ENCODE data around the gene NFX1. TPM values are rescaled to one million over a fixed set of nuclear protein-coding genes. Genes with fewer than 3 reads are reported as not detected.
"Not testable (repeated sequence)": the region's sequence is repeated elsewhere in the genome, so short reads cannot be mapped to it uniquely, and the experiment has no call there.

NFX1 gene
- total RNA-seq, 2 donors from 2014 or later, result 30.8 to 39.5 TPM

GRCh38 chr9:33309903-33310302 lies 19.6 kb downstream of the NFX1 start:
- no peak for DNase-seq (ENCODE audit: low spot score)
- peaks cover 12 to 14% of the 10 kb centered on the region in 2 donors for H3K36me3 ChIP-seq
- H3K4me1 ChIP-seq (replicated peaks), result no peaks in the 10 kb centered on the region
- no peaks in the 10 kb centered on the region for H3K27me3 ChIP-seq (replicated peaks; ENCODE audit: insufficient read depth)
- peak overlapping the region in 1 of 2 donors; percentile 26 for H3K27ac ChIP-seq
- intact Hi-C loops (cut with DNase I), result no loop called here
- H3K9me3 ChIP-seq, result no peaks in the 10 kb centered on the region
- 36% methylated on average over 1 of the region's 1 CpG for WGBS
- no peak overlapping the region for H3K4me3 ChIP-seq
- no peak for TF ChIP-seq CTCF (IDR thresholded peaks at IDR 0.05)
- no peak for TF ChIP-seq POLR2A (IDR thresholded peaks at IDR 0.05)
- TF ChIP-seq POLR2AphosphoS5 (IDR thresholded peaks at IDR 0.05), result no peak

DNA sequence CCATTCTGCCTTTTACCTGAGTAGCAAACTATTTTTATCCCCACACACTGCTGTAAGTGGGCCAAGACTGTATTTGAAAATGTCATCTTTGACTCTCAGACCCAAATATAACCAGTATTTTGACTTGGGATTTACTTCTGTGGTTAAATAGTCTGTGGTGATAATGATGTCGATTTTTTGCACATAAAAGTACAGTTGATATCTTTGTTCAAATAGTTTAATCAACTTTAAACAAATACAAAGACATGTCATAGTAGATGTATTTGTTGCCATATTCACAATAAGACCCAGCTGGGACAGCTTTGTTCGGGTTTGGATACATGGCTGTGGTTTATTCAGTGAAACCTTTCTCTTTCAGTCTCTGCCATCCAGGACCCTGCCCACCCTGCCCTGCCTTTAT lies 20.4 kb downstream of the NFX1 start:
- Histone ChIP-seq H3K27me3 (replicated peaks; ENCODE audit: insufficient read depth) (no peaks in the 10 kb centered on the region), H3K4me3 (no peak overlapping the region), H3K9me3 (no peaks in the 10 kb centered on the region), H3K36me3 (peaks cover 12 to 14% of the 10 kb centered on the region in 2 donors), H3K4me1 (replicated peaks) (no peaks in the 10 kb centered on the region), H3K27ac (no peak overlapping the region)
- no peak for TF ChIP-seq POLR2AphosphoS5 (IDR thresholded peaks at IDR 0.05)
- TF ChIP-seq POLR2A (IDR thresholded peaks at IDR 0.05), result no peak
- no peak for TF ChIP-seq CTCF (IDR thresholded peaks at IDR 0.05)
- intact Hi-C loops (cut with DNase I), result no loop called here
- DNase-seq (ENCODE audit: low spot score), result no peak
- WGBS, result 62% methylated on average over 2 of the region's 2 CpGs

DNA sequence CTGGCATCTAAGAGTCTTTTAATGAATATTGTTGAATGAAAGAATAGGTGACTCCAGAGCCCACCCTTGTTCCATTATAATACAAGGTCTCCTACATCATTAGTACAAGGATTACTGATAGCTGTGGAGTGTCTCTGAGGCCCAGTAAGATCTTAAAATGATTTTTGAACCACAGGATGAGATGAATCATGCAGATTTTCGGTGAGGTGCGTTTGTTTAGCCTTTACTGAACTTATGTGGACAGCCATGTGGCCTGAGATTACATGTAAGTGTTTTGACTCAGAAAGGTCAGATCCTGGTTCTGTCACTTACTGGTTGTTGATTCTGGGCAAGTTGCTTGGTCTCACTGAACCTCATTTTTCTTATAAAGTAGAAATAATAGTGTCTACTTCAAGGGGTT lies 21.6 kb downstream of the NFX1 start:
- Histone ChIP-seq H3K4me1 (replicated peaks) (no peaks in the 10 kb centered on the region), H3K36me3 (peaks cover 12 to 14% of the 10 kb centered on the region in 2 donors), H3K9me3 (no peaks in the 10 kb centered on the region), H3K4me3 (no peak overlapping the region), H3K27me3 (replicated peaks; ENCODE audit: insufficient read depth) (no peaks in the 10 kb centered on the region), H3K27ac (no peak overlapping the region)
- TF ChIP-seq CTCF (IDR thresholded peaks at IDR 0.05) (no peak), POLR2AphosphoS5 (IDR thresholded peaks at IDR 0.05) (no peak), POLR2A (IDR thresholded peaks at IDR 0.05) (no peak)
- intact Hi-C loops (cut with DNase I), result no loop called here
- WGBS, result 81% methylated on average over 2 of the region's 2 CpGs
- DNase-seq (ENCODE audit: low spot score), result no peak

DNA sequence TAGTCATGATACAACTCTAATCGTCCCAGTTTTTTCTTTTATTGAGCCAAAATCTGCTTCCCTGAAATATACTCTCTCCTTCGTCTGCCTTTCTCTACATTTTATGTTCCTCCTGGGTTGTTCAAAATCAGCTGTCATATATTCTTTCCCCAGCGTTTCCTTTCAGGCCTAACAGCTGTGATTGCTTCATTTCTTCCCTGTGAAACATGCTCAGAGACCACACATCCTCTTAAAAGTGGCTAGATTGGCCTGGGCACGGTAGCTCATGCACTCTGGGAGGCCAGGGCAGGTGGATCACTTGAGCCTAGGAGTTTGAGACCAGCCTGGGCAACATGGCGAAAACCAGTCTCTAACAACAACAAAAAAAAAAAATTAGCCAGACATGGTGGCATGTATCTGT lies 25.1 kb downstream of the NFX1 start:
- no peaks in the 10 kb centered on the region for H3K27me3 ChIP-seq (replicated peaks; ENCODE audit: insufficient read depth)
- intact Hi-C loops (cut with DNase I), result no loop called here
- no peak for DNase-seq (ENCODE audit: low spot score)
- no peak overlapping the region for H3K4me3 ChIP-seq
- H3K27ac ChIP-seq, result no peak overlapping the region
- WGBS, result 81% methylated on average over 5 of the region's 5 CpGs
- H3K36me3 ChIP-seq, result peaks cover 13 to 20% of the 10 kb centered on the region in 2 donors
- no peaks in the 10 kb centered on the region for H3K4me1 ChIP-seq (replicated peaks)
- TF ChIP-seq POLR2AphosphoS5 (IDR thresholded peaks at IDR 0.05) (no peak), POLR2A (IDR thresholded peaks at IDR 0.05) (no peak), CTCF (IDR thresholded peaks at IDR 0.05) (no peak)
- no peaks in the 10 kb centered on the region for H3K9me3 ChIP-seq

- intact Hi-C loops (cut with DNase I); DNase-seq (ENCODE audit: low spot score): not testable (repeated sequence)
- H3K36me3 ChIP-seq, result peaks cover 7 to 13% of the 10 kb centered on the region in 2 donors
Observed at GRCh38 chr9:33317136-33317535, 26.8 kb downstream of the NFX1 start.

More at GRCh38 chr9:33317136-33317535, 26.8 kb downstream of the NFX1 start:
- H3K4me1 ChIP-seq (replicated peaks); H3K27ac ChIP-seq; H3K9me3 ChIP-seq; H3K4me3 ChIP-seq; H3K27me3 ChIP-seq (replicated peaks; ENCODE audit: insufficient read depth): not testable (repeated sequence)
- 98% methylated on average over 3 of the region's 3 CpGs for WGBS
